ENCODE results near the gene DNAJC2.

Gene DNAJC2

GRCh38 chr7:103344453-103345149 lies at the start of gene DNAJC2:
TSS of gene DNAJC2 (minus strand) at chr7:103344767. CDS start at chr7:103344622, 145 bp downstream.
- peak; percentile 52 for DNase-seq

- no peak for DNase-seq
Measured at GRCh38 chr7:103391976-103392375, 47.4 kb upstream of the DNAJC2 start.

- DNase-seq = no peak
Measured at GRCh38 chr7:103391150-103391549, 46.6 kb upstream of the DNAJC2 start.

- no peak for DNase-seq
Measured at GRCh38 chr7:103389263-103389662, 44.7 kb upstream of the DNAJC2 start.

- no peak for DNase-seq
Measured at GRCh38 chr7:103388469-103389140, 44.0 kb upstream of the DNAJC2 start.

GRCh38 chr7:103387242-103387641 lies 42.7 kb upstream of the DNAJC2 start:
- DNase-seq = no peak

- DNase-seq = no peak
Measured at GRCh38 chr7:103382032-103382402, 37.5 kb upstream of the DNAJC2 start.

- DNase-seq = no peak
Measured at GRCh38 chr7:103381280-103382031, 36.9 kb upstream of the DNAJC2 start.

- no peak for DNase-seq
Measured at GRCh38 chr7:103380395-103381191, 36.0 kb upstream of the DNAJC2 start.

- DNase-seq = no peak
Measured at GRCh38 chr7:103379270-103379975, 34.9 kb upstream of the DNAJC2 start.

GRCh38 chr7:103373866-103374643 lies 29.5 kb upstream of the DNAJC2 start:
- no peak for DNase-seq

- no peak for DNase-seq
Measured at GRCh38 chr7:103369432-103369831, 24.9 kb upstream of the DNAJC2 start.

- DNase-seq = no peak
Measured at GRCh38 chr7:103349805-103350204, 5.2 kb upstream of the DNAJC2 start.

GRCh38 chr7:103348959-103349358 lies 4.4 kb upstream of the DNAJC2 start:
- no peak for DNase-seq

- DNase-seq = no peak
Measured at GRCh38 chr7:103348452-103348851, 3.9 kb upstream of the DNAJC2 start.

- DNase-seq = peak; percentile 58
Measured at GRCh38 chr7:103347507-103348267, 3.1 kb upstream of the DNAJC2 start, which contains the start of gene PSMC2. TSS of gene PSMC2 (plus strand) at chr7:103347643. CDS start at chr7:103347712, 69 bp downstream.

- DNase-seq = no peak
Measured at GRCh38 chr7:103346396-103346795, 1.8 kb upstream of the DNAJC2 start.

GRCh38 chr7:103343758-103344452 lies 662 bp downstream of the DNAJC2 start:
- no peak for DNase-seq

- DNase-seq = no peak
Measured at GRCh38 chr7:103343332-103343731, 1.2 kb downstream of the DNAJC2 start.

- no peak for DNase-seq
Measured at GRCh38 chr7:103341466-103341865, 3.1 kb downstream of the DNAJC2 start.
